ENCODE measurements around the gene TMC6.
A peak's percentile ranks its signal among the peaks of the same experiment; 100 is the strongest.

TMC6 gene

GRCh38 chr17:78137392-78138203 lies 9.0 kb upstream of the TMC6 start:
- no peak for DNase-seq (ENCODE audit: low read depth in 2 of 2)

GRCh38 chr17:78135858-78136500 lies 7.4 kb upstream of the TMC6 start:
- DNase-seq (ENCODE audit: low read depth in 2 of 2): no peak

DNA sequence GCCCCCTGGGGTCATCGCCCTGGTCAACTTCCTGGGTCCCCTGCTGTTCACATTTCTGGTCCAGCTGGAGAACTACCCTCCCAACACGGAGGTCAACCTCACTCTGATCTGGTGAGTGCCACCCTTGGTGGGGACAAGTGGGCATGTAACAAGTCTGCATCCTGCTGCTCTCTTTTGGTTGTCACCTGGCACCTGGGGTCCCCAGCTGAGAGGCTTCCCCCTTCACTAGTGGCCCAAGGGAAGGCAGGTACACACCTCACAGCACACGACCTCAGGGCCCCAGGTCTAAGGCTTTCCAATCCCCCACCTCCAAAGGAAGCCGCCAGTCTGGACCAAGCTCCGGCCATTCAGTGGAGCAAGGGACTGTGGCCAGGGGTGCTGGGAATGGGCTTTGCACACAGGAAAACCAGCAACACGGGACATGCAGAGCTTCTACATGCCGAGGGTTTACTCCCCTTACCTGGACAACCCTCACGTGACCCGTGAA lies 6.4 kb upstream of the TMC6 start:
- no peak for DNase-seq (ENCODE audit: low read depth in 2 of 2)

GRCh38 chr17:78133971-78134898 lies 5.7 kb upstream of the TMC6 start:
- DNase-seq (ENCODE audit: low read depth in 2 of 2): peak in 1 of 2 donors; percentile 66

DNA sequence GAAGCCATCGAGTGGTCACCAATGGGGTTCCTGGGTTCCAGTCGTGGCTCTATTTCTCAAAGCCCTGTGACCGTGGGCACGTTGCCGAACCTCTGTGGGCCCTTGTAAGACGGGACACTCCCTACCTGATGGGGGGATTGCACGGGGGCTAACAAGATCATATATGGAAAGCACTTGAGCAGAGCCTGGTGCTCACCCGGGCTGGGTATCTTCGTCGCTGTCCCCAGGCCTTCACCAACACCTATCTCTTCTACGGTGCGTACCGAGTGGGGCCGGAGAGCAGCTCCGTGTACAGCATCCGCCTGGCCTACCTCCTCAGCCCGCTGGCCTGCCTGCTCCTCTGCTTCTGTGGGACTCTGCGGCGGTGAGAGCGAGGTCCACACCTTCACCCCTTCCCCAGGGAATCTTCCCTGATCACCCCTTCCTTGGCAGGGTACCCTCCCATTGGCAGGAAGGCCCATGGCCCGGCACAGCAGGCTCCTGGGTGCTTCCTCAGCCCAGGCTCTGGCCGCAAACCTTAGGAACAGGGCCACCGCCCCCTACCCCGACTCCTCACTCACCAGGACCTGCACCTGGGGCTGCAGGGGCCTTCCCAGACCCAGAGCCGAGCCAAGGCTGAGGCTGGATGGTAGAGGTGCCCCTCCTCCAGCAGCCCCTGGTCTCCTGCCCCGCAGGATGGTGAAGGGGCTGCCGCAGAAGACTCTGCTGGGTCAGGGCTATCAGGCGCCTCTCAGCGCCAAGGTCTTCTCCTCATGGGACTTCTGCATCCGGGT lies 4.8 kb upstream of the TMC6 start:
- no peak for DNase-seq (ENCODE audit: low read depth in 2 of 2)

DNA sequence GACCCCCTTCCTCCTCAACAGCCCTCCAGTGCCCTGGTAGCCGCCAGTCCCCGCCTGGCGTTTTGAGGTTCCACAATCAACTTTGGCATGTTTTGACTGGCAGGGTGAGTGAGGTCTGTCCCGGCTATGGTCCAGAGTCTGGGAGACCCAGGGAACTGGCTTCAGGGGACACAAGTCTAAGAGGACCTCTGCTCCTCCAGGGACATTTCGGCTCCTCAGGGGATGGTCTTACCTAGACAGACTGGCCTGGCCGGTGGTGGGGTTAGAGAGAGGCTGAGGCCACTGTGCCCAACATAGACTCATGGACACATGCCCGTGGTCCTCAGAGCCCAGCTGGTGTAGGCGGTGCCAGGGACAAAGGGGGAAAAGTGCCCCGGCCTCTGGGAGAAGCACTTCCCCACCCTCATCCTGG lies 4.2 kb upstream of the TMC6 start:
- DNase-seq (ENCODE audit: low read depth in 2 of 2): no peak

- peak in 1 of 2 donors; percentile 56 for DNase-seq (ENCODE audit: low read depth in 2 of 2)
Measured at GRCh38 chr17:78132084-78132676, 3.6 kb upstream of the TMC6 start.

DNA sequence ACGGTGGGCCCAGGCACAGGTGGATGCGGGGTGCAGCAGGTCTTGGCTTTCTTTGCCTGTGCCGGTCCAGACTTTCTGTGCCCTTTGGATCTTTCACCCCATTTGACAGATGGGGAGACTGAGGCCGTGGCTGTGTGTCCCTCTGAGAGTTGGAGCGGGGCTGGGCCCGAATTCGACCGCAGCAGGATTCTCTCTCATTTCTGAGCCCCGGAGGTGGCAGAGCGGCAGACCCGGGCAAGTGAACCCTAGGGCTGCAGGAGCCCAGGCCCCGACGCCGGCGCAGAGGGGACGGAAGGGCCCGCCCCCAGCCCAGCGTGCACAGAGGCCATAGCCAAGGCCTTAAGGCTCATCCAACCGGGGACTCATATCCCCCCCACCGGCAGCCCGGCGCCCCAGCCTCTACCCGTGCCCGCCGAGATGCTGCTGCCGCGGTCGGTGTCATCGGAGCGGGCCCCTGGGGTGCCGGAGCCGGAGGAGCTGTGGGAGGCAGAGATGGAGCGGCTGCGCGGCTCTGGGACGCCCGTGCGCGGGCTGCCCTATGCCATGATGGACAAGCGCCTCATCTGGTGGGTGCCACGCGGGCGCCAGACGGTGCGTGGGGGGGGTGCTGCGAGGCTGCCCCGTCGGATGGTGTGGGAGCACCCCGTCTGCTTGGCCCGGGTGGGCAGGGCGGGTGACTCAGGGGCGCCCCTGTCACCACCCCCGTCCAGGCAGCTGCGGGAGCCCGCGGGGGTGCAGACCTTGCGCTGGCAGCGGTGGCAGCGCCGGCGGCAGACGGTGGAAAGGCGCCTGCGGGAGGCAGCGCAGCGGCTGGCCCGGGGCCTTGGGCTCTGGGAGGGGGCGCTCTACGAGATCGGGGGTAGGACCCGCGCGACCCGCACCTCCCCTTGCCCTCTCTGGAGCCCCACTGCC lies 2.9 kb upstream of the TMC6 start:
- DNase-seq (ENCODE audit: low read depth in 2 of 2): no peak

- DNase-seq (ENCODE audit: low read depth in 2 of 2): no peak
Measured at GRCh38 chr17:78130437-78131101, 2.0 kb upstream of the TMC6 start, which contains the start of gene TMC8. Gene TMC8 (plus strand): TSS chr17:78130771. CDS start chr17:78131589, 818 bp downstream.

DNA sequence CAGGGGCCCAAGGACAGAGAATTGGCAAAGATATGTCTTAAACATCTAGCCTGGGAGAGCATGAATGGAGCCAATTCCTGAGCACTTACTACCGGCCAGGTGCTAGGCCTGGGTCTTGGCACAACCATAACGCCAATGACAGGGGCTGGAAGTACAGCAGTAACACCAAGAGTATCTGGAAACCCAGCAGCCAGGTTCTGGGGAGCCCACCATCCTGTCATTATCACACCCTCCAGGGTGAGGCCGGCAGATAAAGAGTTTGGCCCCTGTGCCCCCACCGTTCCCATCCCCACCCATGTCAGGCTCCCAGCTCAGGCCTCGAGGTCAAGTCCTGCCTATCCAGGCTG lies 1.5 kb upstream of the TMC6 start:
- no peak for DNase-seq (ENCODE audit: low read depth in 2 of 2)

DNA sequence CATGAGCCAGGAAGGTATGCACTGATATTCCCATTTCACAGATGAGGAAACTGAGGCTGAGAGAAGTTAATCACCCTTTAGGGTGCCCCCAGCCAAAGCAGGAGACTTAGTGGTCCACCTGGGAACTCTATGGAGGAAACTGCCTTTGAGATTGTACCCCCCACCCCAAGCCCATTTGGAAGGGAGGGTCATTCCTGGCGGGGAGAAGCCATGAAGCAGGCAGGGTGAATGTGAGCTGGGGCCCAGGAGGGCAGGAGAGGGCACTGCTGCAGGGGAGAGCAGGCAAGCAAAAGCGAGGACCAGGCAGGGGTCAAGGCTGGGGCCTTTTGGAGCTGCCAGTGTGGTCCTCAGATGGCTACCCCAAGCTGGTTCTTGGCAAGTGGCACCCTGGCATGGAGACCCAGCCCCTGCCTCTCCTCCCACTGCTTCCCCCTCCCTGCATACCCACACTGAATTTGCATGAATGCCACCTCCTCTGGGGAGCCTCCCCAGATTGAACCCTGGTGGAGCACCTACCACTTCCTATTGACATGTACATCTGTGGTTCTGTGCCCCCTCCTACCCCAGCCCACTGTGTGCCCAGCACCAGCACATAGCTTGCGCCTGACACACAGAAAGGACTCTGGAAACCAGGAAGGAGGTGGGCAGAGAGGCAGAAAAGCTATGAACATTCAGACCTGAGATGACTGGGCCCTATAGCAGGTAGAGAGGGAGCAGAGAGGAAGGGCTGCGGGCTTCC lies 965 bp upstream of the TMC6 start:
- DNase-seq (ENCODE audit: low read depth in 2 of 2): no peak

- DNase-seq (ENCODE audit: low read depth in 2 of 2): no peak
Measured at GRCh38 chr17:78127888-78128550, 536 bp downstream of the TMC6 start.

- DNase-seq (ENCODE audit: low read depth in 2 of 2): peak in 1 of 2 donors; percentile 56
Measured at GRCh38 chr17:78127239-78127887, 1.2 kb downstream of the TMC6 start.

GRCh38 chr17:78126895-78127238 lies 1.7 kb downstream of the TMC6 start:
- no peak for DNase-seq (ENCODE audit: low read depth in 2 of 2)

GRCh38 chr17:78125976-78126894 lies 2.3 kb downstream of the TMC6 start:
- no peak for DNase-seq (ENCODE audit: low read depth in 2 of 2)

DNA sequence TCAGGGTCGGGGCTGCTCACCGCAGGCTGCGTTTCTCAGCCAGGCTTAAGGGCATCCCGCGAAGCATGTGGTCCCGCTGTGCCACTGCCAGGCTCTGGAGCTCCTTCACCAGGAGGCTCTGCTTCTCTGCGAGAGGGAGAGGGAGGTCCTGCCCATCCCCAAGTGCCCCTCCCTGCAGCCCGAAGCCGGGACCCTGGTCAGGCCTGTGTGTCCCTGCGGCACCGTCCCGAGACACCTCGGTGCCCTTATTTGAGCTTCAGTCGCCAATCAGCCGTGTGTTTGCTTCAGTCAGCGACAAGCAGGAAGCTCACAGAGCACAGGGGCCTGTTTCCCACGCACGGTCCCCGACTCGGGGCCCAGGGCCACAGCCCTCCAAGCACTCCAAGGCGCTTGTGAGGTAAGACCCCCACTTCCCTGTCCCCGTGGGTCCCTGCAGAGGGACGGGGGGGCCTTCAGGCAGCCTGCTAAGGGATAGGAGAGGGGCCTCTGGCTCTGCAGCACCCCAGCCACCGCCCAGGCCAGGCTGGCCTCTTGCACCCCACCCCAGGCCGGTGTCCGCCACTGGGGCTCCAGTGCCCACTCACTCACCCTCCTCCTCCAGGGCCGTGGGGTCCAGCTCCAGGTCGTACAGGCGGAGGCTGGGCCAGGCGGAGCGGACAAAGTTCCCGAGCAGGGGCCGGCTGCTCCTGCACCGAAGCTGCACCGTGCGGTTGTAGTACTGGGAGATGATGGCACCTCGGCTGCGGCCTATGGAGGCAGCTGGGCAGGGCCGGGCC lies 3.2 kb downstream of the TMC6 start:
- DNase-seq (ENCODE audit: low read depth in 2 of 2): no peak

Data from stimulated activated CD4-positive, alpha-beta T cell treated with anti-CD3 and anti-CD28 coated beads, Interleukin-4, amount 100 ng/mL, for 48 hours (primary cell).